Measurements from ENCODE around the gene TRDN.
A peak's percentile ranks its signal among the peaks of the same experiment; 100 is the strongest.
"Not testable (repeated sequence)": the region's sequence is repeated elsewhere in the genome, so short reads cannot be mapped to it uniquely, and the experiment has no call there.

TRDN gene

GRCh38 chr6:123632641-123633040 is 4.1 kb downstream of the TRDN start:
- DNase-seq: no peak

DNA sequence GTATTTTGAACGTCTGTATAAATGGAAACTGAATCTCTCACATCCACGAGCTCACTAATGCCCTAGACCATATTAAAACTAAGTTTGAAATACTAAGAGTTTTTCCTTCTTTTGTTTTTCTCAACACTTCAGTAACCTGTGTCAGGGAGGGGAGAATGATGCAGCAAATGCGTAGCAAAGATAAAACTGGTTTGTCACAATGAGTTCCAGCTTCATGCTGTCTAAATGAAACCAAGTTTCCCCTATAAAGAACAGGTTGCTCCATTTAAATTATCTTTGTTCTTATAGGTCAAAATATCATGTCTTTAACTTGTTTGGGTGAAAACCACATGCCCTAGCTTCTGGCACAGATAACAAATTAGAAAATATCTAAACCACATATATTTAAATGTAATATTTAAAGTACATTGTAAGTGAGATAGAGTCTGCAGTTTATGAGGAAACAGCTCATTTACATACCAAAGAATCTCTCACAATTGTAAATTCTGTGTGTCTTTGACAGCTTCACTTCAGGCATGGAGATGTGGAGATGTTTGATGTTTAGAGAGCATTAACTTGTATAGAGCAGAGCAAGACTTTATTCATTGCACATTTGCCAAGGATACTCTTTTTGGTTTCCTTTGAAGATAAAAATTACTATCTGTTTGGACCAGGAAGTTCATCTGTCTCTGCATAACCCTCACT is 7.3 kb downstream of the TRDN start:
- DNase-seq: peak; percentile 40 to 71

DNA sequence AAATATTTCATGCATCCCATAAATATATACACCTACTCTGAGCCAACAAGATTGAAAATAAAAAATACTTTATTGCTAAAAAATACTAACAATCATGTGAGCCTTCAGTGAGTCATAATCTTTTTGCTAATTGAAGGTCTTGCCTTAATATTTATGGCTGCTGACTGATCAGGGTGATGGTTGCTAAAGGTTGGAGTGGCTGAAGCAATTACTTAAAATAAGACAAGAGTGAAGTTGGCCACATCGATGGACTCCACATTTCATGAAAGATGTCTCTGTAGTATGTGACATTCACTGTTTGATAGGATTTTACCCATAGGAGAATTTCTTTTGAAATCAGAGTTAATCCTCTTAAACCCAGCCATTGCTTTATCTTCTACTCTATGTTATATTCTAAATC is 11.1 kb downstream of the TRDN start:
- no peak for DNase-seq

- DNase-seq: no peak
Observed at GRCh38 chr6:123622780-123623179, 14.0 kb downstream of the TRDN start.

DNA sequence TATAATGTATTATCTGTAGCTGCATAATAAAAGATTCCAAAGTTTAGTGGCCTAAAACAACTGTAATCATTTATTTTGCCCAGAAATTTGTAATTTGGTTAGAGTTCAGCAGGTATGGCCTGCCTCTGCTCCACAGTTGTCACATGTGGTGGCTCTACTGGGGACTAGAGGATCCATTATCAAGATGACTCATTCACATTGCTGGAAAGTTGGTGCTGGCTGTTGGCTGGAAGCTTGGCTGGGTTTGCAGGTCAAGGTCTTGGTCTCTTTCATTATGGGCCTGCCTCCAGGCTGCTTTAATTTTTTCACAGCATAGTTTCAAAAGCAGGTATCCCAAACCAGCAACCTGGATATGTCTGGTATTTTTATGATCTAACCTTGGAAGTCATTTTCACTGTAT is 17.6 kb downstream of the TRDN start:
- no peak for DNase-seq

DNA sequence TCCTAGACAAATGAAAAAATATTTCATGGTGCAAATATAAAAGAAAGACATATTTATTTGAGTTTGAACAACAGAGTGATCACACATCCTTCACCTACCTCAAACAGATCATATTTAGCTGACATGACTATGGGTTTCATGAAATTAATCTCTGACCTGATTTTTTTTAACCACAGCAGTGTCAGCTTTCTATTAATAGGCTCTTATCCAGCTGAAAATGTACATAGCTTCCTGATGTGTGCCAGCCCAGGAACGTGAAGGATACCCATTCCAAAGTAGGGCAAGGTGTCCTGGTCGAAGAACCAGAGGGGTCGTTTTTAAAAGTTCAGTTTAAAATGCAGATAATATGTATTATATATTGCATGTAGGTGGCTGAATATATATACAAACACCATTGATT is 19.8 kb downstream of the TRDN start:
- DNase-seq: no peak

DNA sequence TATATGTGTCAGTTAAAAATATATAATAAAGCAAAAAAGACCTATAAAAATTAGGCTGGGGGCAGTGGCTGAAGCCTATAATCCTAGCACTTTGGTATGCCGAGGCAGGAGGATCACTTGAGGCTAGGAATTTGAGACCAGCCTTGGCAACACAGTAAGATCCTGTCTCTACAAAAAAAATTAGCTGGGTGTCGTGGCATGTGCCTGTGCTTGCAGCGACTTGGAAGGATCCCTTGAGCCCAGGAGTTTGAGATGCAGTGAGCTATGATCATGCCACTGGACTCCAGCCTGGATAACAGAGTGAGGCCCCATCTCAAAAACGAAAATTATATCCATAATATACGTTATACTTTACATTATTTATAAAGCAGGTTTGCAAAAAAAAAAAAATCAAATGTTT is 20.7 kb downstream of the TRDN start:
- no peak for DNase-seq

GRCh38 chr6:123610779-123611178 is 26.0 kb downstream of the TRDN start:
- no peak for DNase-seq

DNA sequence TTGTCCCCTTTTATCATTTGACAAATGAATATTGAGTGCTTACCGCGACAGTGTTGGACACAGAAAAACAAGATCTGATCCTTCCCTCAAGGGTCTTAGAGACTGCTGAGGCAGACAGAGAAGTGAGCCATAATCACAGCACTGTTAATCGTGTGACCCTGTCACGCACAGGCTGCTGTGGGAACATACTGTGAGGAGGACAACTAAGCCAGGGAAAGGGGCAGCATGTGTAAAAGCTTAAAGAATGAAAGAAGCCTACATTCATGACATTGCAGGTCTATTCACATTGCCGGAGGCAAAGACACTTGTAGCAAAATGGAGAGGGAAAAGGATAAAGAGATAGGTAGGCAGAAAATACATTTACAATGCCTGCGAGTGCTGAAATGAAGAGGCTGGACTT is 32.7 kb downstream of the TRDN start:
- DNase-seq: peak in 1 of 2 experiments; percentile 2

DNA sequence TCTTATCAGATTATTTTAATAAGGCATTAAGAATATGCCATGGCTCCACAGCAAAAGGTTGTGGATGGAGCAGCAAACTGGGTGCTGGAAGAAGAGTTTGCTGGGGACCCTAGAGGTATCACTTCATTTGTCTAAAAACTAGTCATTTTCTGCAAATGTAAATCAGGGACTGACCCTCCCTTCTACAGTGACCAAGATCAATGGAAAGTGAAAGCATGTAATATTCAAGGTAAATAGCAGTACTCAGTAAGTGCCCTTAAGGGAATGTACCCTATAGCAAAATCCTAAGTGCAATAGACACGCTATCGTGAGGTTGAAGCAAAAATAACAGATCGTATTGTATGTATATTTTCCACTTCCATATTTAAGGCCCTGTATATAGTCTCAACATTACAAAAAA is 38.7 kb downstream of the TRDN start:
- DNase-seq: no peak

DNA sequence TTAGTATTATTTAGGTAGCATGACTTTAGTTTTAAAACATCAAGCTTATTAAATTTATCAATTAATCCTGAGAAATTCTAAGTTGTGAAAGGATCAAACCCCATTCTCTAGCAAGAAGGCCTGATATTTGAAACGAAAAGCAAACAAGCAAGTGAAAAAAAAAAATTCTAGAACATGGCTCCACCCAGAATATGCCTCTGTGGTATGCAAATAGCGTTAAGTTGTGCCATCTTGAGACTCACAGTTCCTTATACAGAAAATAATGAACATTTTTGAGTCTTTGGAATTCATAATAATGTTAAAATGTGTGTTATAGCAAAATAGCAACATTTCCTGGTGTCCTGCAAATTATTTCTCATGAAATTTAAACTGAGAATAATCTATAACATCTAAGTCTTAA is 42.0 kb downstream of the TRDN start:
- peak in 1 of 2 experiments; percentile 25 for DNase-seq

GRCh38 chr6:123592426-123592825 is 44.3 kb downstream of the TRDN start:
- peak; percentile 41 to 68 for DNase-seq

DNA sequence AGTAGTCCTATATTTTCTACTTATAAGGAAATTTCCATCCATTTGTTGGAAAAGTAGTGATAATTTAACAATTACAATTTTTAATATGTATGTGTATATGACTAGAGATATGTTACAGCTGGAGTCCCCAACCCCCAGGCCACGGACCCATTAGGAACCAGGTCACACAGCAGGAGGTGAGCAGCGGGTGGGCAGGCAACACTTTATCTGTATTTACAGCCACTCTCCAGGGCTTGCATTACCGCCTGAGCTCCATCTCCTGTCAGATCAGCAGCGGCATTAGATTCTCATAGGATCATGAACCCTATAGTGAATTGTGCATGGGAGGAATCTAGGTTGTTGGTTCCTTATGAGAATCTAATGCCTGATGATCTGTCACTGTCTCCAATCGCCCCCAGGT is 46.8 kb downstream of the TRDN start:
- DNase-seq: no peak

- DNase-seq: no peak
Observed at GRCh38 chr6:123589317-123589716, 47.4 kb downstream of the TRDN start.

GRCh38 chr6:123588546-123588895 is 48.2 kb downstream of the TRDN start:
- no peak for DNase-seq

- DNase-seq: no peak
Observed at GRCh38 chr6:123587838-123588545, 48.8 kb downstream of the TRDN start.

GRCh38 chr6:123587407-123587806 is 49.3 kb downstream of the TRDN start:
- DNase-seq: not testable (repeated sequence)

DNA sequence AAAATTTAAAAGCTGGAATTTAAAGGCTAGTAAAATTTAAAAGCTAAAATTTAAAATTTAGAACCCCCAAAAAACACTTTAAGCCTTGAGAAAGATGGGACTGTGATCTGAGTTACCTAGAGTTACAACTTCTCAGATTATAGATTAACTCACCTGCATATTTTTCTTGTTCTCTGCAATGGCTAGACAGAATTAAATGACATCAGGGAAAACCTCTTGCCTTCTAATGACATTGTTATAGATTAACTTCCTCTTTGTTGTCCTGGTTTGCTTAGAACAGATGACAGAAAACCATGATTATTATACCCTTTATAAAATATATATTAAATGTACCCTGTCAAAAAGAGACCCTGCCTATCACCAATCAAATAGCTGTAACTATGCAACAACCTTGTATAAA is 56.4 kb downstream of the TRDN start:
- DNase-seq: no peak

DNA sequence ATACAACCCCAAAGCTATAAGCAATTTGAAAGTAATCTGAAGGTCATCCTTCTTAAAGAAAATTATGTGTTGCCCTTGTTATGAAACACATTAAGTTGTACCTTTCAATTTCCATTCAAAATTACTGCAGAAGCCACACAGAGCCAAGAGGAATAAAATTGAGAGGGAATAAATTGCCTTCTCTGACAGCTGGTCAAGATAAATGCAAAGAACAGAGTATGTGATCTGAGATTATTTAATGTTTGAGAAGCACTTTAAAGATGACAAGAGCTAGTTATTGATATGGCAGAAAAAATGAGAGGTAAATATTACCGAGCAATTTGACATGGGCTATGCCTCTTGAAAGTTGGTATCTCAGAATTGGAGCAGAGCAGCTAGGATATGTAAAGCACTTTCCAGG is 61.6 kb downstream of the TRDN start:
- no peak for DNase-seq

GRCh38 chr6:123570813-123571684 is 65.7 kb downstream of the TRDN start:
- no peak for DNase-seq

DNA sequence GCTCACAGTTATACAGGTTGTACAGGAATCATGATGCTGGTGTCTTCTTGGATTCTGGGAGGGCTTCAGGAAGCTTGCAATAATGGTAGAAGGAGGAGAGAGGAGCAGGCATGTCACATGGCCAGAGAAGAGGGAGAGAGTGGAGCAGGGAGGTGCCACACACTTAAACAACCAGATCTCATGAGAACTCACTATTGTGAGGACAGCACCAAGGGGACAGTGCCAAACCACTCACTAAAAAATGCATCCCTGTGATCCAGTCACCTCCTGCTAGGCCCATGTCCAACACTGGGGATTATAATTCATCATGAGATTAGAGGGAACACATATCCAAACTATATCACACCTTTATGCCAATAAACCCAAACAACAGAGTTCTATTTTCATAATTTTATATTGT is 67.2 kb downstream of the TRDN start:
- DNase-seq: no peak

- DNase-seq: no peak
Observed at GRCh38 chr6:123565529-123565928, 71.2 kb downstream of the TRDN start.

DNA sequence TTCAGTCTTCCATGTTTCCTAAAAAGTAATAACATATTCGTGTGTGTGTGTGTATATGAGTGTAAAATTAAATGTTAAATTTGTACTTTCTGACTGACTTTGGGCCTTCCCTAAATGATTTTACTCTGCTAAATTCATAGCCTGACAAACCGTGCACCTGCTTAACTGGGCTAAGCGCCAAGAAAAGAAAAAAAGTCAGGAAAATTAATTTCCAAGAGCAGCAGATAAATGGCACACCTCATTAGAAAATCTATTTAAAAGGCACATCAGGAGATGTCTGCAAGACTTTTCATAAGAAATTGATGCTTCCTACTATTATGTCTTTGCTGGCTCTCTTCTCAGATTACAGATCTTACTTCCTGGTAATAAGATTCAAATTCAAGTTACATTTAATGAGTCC is 72.4 kb downstream of the TRDN start:
- DNase-seq: no peak

DNA sequence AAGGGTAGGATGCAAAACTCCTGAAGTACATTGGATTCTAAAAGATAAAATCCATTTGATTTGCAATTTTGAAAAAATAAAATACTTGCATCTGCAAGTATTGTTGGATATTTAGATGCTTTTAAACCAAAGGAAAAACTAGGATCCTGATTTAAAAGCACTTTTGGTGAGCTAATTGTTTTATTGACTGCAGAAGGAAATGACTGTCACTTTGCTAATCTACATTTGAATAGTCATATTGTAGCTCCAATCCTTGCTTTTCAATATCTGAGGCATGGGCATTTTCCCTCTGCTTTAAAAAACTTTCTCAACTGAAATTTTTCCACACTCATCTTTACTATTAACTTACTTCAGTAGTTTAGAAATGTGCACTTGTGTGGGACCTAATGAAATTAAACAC is 74.1 kb downstream of the TRDN start:
- no peak for DNase-seq
